ENCODE results near the gene COX17. TPM values are rescaled to one million over a fixed set of nuclear protein-coding genes. Genes with fewer than 3 reads are reported as not detected.

COX17 gene
- total RNA-seq, 4 donors from 2014 or later: 31.9 to 84.8 (median 62.7) TPM

- no peak overlapping the region for H3K4me3 ChIP-seq
- H3K9me3 ChIP-seq: no peaks in the 10 kb centered on the region
- TF ChIP-seq POLR2AphosphoS5 (IDR thresholded peaks at IDR 0.05) (no peak), POLR2A (IDR thresholded peaks at IDR 0.05) (no peak), CTCF (IDR thresholded peaks at IDR 0.05) (no peak), EP300 (IDR thresholded peaks at IDR 0.05) (no peak)
- H3K27ac ChIP-seq: peak overlapping the region in 2 of 4 donors; percentile 64 to 66
- no peak for ATAC-seq
- H3K36me3 ChIP-seq: peaks cover 0 to 63% of the 10 kb centered on the region in 2 donors
- 88 to 100% methylated on average over 1 of the region's 1 CpG for WGBS, 2 donors (ENCODE audit: low coverage in 1 of 2)
- peaks cover 5 to 38% (median 9%) of the 10 kb centered on the region in 3 donors for H3K4me1 ChIP-seq
- no peaks in the 10 kb centered on the region for H3K27me3 ChIP-seq
Measured at GRCh38 chr3:119645813-119646212, 31.4 kb downstream of the COX17 start.

- Histone ChIP-seq H3K4me3 (no peak overlapping the region), H3K27ac (no peak overlapping the region), H3K9me3 (no peaks in the 10 kb centered on the region), H3K4me1 (peaks cover 4 to 27% (median 5%) of the 10 kb centered on the region in 3 donors), H3K36me3 (peaks cover 0 to 63% of the 10 kb centered on the region in 2 donors), H3K27me3 (no peaks in the 10 kb centered on the region)
- ATAC-seq: no peak
- no peak for TF ChIP-seq EP300 (IDR thresholded peaks at IDR 0.05)
- no peak for TF ChIP-seq POLR2A (IDR thresholded peaks at IDR 0.05)
- TF ChIP-seq CTCF (IDR thresholded peaks at IDR 0.05): no peak
- TF ChIP-seq POLR2AphosphoS5 (IDR thresholded peaks at IDR 0.05): no peak
- 86 to 87% methylated on average over 1 of the region's 1 CpG for WGBS, 2 donors (ENCODE audit: low coverage in 1 of 2)
Measured at GRCh38 chr3:119644481-119644880, 32.7 kb downstream of the COX17 start.

DNA sequence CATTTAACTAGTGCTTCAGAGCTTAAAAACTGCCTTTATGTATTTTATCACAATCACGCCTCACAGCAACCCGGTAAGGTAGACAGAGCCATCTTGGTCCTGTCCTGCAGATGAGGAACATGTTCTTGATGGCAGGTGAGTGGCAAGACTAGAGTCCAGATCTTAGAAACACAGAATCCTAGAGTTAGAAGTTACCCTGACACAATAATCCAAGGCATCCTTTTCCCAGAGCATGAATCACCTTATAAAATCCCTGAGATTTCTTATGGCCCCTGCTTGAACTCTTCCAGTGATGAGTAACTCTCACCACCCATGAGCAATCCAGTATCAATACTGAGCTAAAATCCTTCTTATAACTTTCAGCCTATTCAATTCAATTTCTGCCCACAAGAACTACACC is 33.7 kb downstream of the COX17 start:
- WGBS, 2 donors (ENCODE audit: low coverage in 1 of 2): 82 to 100% methylated on average over 2 of the region's 2 CpGs
- Histone ChIP-seq H3K4me1 (peaks cover 4 to 19% (median 5%) of the 10 kb centered on the region in 3 donors), H3K9me3 (no peaks in the 10 kb centered on the region), H3K27ac (no peak overlapping the region), H3K27me3 (no peaks in the 10 kb centered on the region), H3K36me3 (peaks cover 0 to 55% of the 10 kb centered on the region in 2 donors), H3K4me3 (no peak overlapping the region)
- ATAC-seq: no peak
- TF ChIP-seq CTCF (IDR thresholded peaks at IDR 0.05): no peak
- TF ChIP-seq POLR2A (IDR thresholded peaks at IDR 0.05): no peak
- TF ChIP-seq POLR2AphosphoS5 (IDR thresholded peaks at IDR 0.05): no peak
- TF ChIP-seq EP300 (IDR thresholded peaks at IDR 0.05): no peak

GRCh38 chr3:119642746-119643473 is 34.3 kb downstream of the COX17 start:
- peaks cover 0 to 49% of the 10 kb centered on the region in 2 donors for H3K36me3 ChIP-seq
- TF ChIP-seq POLR2AphosphoS5 (IDR thresholded peaks at IDR 0.05): no peak
- no peak for TF ChIP-seq POLR2A (IDR thresholded peaks at IDR 0.05)
- TF ChIP-seq EP300 (IDR thresholded peaks at IDR 0.05): no peak
- TF ChIP-seq CTCF (IDR thresholded peaks at IDR 0.05): no peak
- H3K27me3 ChIP-seq: no peaks in the 10 kb centered on the region
- no peak for ATAC-seq
- H3K27ac ChIP-seq: peak overlapping the region in 1 of 4 donors; percentile 4
- H3K4me3 ChIP-seq: no peak overlapping the region
- peaks cover under 1 to 12% (median 4%) of the 10 kb centered on the region in 3 donors for H3K4me1 ChIP-seq
- 57 to 80% methylated on average over 1 to 5 of the region's 5 CpGs for WGBS, 2 donors (ENCODE audit: low coverage in 1 of 2)
- no peaks in the 10 kb centered on the region for H3K9me3 ChIP-seq

GRCh38 chr3:119641416-119641815 is 35.8 kb downstream of the COX17 start:
- no peak for TF ChIP-seq CTCF (IDR thresholded peaks at IDR 0.05)
- TF ChIP-seq POLR2AphosphoS5 (IDR thresholded peaks at IDR 0.05): no peak
- TF ChIP-seq POLR2A (IDR thresholded peaks at IDR 0.05): no peak
- no peak for TF ChIP-seq EP300 (IDR thresholded peaks at IDR 0.05)
- Histone ChIP-seq H3K4me1 (peaks cover 0 to 11% (median 5%) of the 10 kb centered on the region in 3 donors), H3K4me3 (no peak overlapping the region), H3K27ac (no peak overlapping the region), H3K27me3 (no peaks in the 10 kb centered on the region), H3K36me3 (peaks cover 0 to 35% of the 10 kb centered on the region in 2 donors), H3K9me3 (no peaks in the 10 kb centered on the region)
- ATAC-seq: no peak
- 84 to 100% methylated on average over 2 of the region's 2 CpGs for WGBS, 2 donors (ENCODE audit: low coverage in 1 of 2)

Data from gastroesophageal sphincter (tissue), 4 donors.